Cardiac muscle cell (in vitro differentiated cells and primary cell): ENCODE data around the gene PLOD2. TPM values are rescaled to one million over a fixed set of nuclear protein-coding genes. Genes with fewer than 3 reads are reported as not detected.

Experiments
- DNase-seq, 2 donors: peaks; one replicate each; pipeline versions ENCODE4 v3.0.0 to v3.0.0-alpha.2; 2010 to 2017; ENCODE audit warnings: low read depth in 1 of 2, low spot score in 1 of 2
- H3K27ac ChIP-seq: fragments of 200-600 bp; sonication (generic); 2 replicates; pipeline ENCODE4 v1.5.1; 2016
- H3K27me3 ChIP-seq: fragments of 200-600 bp; sonication (generic); 2 replicates; pipeline ENCODE4 v1.6.0; 2016; ENCODE audit warnings: control low read depth
- H3K36me3 ChIP-seq: fragments of 200-600 bp; sonication (generic); 2 replicates; pipeline ENCODE4 v1.5.1; 2016; ENCODE audit warnings: control low read depth
- H3K4me1 ChIP-seq: fragments of 200-600 bp; sonication (generic); 2 replicates; pipeline ENCODE4 v1.8.1; 2017; ENCODE audit warnings: low read depth, mild to moderate bottlenecking, mixed run types
- H3K4me3 ChIP-seq: fragments of 200-600 bp; sonication (generic); 2 replicates; pipeline ENCODE4 v1.5.1; 2016; ENCODE audit warnings: mild to moderate bottlenecking
- H3K9me3 ChIP-seq: fragments of 200-600 bp; sonication (generic); 2 replicates; pipeline ENCODE4 v1.5.1; 2017; ENCODE audit warnings: low read depth, mild to moderate bottlenecking, control low read depth
- polyA plus RNA-seq: library from polyadenylated mRNA; unstranded; fragments of >200 nt; fragmentation: Nextera tagmentation; extraction: Ambion mirVana; gene quantifications from 2 replicates; pipeline ENCODE4 v1.2.1, GENCODE V29; 2016
- total RNA-seq: library from RNA; depleted of rRNA; stranded (reverse); fragments of >200 nt; gene quantifications from 2 replicates; pipeline ENCODE4 v1.2.3, GENCODE V29; 2016
- TF ChIP-seq, protein P1 (sequence below): IDR thresholded peaks from 2 replicates; pipeline ENCODE4 v1.5.1; 2012; ENCODE audit warnings: low read depth, mild to moderate bottlenecking, low read length

The PLOD2 gene
- total and polyA plus RNA-seq, 2 experiments from 2014 or later: 82.1 to 108 TPM

DNA sequence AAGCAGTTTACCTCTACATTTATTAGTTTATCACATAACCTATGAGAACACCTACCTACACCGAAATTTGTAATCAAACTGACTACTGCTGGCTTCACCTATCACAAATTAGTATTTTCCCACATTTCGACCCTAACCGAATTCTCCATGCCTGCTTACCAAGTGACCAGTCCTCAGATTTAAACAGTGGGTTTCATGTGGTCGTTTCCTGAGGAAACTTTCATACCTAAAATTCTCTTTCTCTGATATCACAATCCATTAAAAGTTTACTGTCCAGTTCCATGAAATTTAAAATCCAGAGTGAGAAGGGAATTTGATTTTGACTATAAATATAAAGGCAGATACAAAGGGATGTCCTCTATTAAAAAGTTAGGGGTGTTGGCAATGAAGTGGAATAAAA, 1.9 kb downstream of the PLOD2 start:
- no peak for DNase-seq
- TF ChIP-seq, protein P1, sequence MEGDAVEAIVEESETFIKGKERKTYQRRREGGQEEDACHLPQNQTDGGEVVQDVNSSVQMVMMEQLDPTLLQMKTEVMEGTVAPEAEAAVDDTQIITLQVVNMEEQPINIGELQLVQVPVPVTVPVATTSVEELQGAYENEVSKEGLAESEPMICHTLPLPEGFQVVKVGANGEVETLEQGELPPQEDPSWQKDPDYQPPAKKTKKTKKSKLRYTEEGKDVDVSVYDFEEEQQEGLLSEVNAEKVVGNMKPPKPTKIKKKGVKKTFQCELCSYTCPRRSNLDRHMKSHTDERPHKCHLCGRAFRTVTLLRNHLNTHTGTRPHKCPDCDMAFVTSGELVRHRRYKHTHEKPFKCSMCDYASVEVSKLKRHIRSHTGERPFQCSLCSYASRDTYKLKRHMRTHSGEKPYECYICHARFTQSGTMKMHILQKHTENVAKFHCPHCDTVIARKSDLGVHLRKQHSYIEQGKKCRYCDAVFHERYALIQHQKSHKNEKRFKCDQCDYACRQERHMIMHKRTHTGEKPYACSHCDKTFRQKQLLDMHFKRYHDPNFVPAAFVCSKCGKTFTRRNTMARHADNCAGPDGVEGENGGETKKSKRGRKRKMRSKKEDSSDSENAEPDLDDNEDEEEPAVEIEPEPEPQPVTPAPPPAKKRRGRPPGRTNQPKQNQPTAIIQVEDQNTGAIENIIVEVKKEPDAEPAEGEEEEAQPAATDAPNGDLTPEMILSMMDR: no peak
- peak overlapping the region; percentile 91 for H3K27ac ChIP-seq
- H3K9me3 ChIP-seq: no peaks in the 10 kb centered on the region
- H3K36me3 ChIP-seq: no peaks in the 10 kb centered on the region
- no peaks in the 10 kb centered on the region for H3K27me3 ChIP-seq
- peak overlapping the region; percentile 79 for H3K4me3 ChIP-seq
- peaks cover 55% of the 10 kb centered on the region for H3K4me1 ChIP-seq

DNA sequence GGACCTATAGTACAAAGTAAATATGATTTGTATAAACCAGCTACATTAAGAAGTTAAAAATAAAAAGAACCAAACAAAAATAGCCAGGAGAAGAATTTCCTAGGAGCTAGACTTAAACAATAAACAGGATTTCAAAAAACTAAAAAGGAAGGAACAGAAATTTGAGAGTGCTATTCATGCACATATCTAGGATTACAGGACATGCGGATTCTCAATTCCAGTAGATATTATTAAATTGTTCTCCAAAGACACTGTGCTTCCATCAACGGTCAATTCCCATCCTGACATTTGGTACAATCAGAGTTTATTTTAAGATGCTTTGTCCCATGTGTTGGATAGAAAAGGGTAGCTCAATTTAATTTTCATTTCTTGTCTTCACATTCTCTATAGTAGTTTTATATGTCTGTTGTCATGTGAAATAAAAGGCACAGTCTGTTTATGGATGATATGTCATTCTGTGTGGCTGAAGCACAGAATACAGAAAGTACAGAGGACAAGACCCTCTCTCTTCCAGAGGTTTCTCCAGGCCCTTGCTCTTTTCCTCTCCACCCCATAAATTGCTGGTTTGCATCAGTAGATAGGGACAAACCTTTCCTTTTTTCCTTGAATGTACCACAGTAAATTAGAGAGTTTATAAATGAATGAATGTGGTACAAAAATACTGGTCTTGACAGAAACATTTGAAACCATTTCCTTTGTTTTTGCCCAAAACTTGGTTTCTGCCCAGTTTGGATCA, 3.5 kb downstream of the PLOD2 start:
- Histone ChIP-seq H3K9me3 (no peaks in the 10 kb centered on the region), H3K27ac (peak overlapping the region; percentile 82), H3K4me3 (peak overlapping the region; percentile 79), H3K4me1 (peaks cover 70% of the 10 kb centered on the region), H3K36me3 (peaks cover 3% of the 10 kb centered on the region), H3K27me3 (no peaks in the 10 kb centered on the region)
- no peak for DNase-seq
- TF ChIP-seq, protein P1: no peak

- Histone ChIP-seq H3K9me3 (no peaks in the 10 kb centered on the region), H3K36me3 (peaks cover 3% of the 10 kb centered on the region), H3K27ac (peak overlapping the region; percentile 82), H3K4me1 (peaks cover 64% of the 10 kb centered on the region), H3K4me3 (peak overlapping the region; percentile 79), H3K27me3 (no peaks in the 10 kb centered on the region)
- no peak for DNase-seq
- TF ChIP-seq, protein P1: no peak
Observed at GRCh38 chr3:146156666-146157314, 4.2 kb downstream of the PLOD2 start.

DNA sequence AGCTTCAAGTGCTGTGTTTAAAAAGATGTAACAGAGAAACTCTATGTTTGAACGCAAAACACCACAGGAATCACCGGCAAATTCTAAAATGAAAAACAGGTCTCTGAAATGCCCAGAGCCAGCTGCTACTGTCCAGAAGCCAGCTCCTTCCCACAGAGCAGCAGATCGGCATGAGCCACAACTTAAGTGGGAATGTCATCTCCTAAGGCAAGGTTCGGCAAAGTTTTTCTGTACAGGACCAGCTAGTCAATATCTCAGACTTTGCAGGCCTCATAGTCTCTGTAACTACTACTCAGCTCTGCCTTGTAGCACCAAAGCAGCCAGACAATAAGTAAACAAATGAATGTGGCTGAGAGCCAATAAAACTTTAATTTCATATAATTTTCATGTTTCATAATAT, 4.9 kb downstream of the PLOD2 start:
- H3K4me1 ChIP-seq: peaks cover 62% of the 10 kb centered on the region
- H3K27ac ChIP-seq: peak overlapping the region; percentile 82
- no peaks in the 10 kb centered on the region for H3K9me3 ChIP-seq
- peak in 1 of 2 donors; percentile 20 for DNase-seq
- no peaks in the 10 kb centered on the region for H3K27me3 ChIP-seq
- TF ChIP-seq, protein P1: no peak
- peaks cover 3% of the 10 kb centered on the region for H3K36me3 ChIP-seq
- peak overlapping the region; percentile 79 for H3K4me3 ChIP-seq

GRCh38 chr3:146154995-146155394, 6.0 kb downstream of the PLOD2 start:
- H3K27ac ChIP-seq: peak overlapping the region; percentile 82
- DNase-seq: peak in 1 of 2 donors; percentile 45
- H3K4me1 ChIP-seq: peaks cover 69% of the 10 kb centered on the region
- H3K36me3 ChIP-seq: peaks cover 3% of the 10 kb centered on the region
- TF ChIP-seq, protein P1: no peak
- H3K9me3 ChIP-seq: no peaks in the 10 kb centered on the region
- peak overlapping the region; percentile 7 for H3K4me3 ChIP-seq
- H3K27me3 ChIP-seq: no peaks in the 10 kb centered on the region
